Muscle of arm (tissue), 12 donors: ENCODE measurements around the gene ARHGEF6. TPM values are rescaled to one million over a fixed set of nuclear protein-coding genes. Genes with fewer than 3 reads are reported as not detected.

Experiments
- DNase-seq: peaks from one replicate; pipeline ENCODE4 v3.0.0-alpha.2; 2013
- polyA plus RNA-seq, 12 donors: library from polyadenylated mRNA; unstranded; fragments of 120-200 nt; gene quantifications; one replicate each; pipeline ENCODE4 v1.2.1, GENCODE V29; 2013; ENCODE audit not compliant: insufficient read length in 12 of 12

The ARHGEF6 gene
- polyA plus RNA-seq, 12 donors, result 35.4 to 67.4 (median 52.7) TPM; not detected in 1

DNA sequence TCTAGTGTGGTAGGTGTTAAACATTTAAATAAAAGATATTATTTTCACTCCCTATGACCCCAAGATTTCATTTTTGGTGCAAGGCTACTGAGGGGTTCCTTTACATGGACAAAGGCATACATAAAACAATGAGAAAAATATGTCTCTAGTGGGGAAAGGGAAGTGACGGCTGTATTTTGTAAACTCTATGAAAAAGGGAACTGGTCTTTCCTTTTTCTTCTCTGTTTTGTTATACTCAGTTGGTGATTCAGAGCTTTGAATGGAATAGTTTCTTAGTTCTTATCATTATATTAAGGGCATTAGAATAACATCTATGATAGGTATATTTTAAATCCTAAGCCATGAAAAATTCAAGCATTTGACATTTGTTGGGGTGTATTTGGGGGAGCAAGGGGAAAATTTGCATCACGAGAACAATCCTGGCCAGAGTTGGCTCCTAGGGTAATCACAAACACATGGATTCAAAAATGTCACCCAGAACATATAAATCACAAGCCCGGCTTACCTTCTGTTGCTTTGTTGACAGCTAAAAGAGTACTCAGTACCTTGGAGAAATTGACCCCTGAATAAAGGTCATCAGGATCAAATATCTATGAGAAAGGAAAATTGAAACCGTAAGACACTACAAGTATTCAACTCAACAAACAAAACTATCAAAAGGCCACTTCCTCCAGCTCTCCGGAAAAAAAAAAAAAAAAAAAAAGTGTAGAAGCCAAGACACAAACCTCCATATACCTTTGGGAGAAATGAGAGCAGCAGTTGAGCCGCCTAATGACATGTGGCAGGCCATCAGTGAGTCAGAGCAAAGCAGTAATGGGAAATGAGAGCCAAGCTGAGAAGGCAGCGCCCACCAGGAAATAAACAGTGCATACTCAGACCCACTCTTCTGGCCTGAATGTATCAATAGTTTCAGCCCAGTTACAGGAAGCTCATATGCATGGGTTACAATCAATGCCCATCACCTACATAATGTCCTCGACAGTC lies 33.4 kb downstream of the ARHGEF6 start:
- no peak for DNase-seq

DNA sequence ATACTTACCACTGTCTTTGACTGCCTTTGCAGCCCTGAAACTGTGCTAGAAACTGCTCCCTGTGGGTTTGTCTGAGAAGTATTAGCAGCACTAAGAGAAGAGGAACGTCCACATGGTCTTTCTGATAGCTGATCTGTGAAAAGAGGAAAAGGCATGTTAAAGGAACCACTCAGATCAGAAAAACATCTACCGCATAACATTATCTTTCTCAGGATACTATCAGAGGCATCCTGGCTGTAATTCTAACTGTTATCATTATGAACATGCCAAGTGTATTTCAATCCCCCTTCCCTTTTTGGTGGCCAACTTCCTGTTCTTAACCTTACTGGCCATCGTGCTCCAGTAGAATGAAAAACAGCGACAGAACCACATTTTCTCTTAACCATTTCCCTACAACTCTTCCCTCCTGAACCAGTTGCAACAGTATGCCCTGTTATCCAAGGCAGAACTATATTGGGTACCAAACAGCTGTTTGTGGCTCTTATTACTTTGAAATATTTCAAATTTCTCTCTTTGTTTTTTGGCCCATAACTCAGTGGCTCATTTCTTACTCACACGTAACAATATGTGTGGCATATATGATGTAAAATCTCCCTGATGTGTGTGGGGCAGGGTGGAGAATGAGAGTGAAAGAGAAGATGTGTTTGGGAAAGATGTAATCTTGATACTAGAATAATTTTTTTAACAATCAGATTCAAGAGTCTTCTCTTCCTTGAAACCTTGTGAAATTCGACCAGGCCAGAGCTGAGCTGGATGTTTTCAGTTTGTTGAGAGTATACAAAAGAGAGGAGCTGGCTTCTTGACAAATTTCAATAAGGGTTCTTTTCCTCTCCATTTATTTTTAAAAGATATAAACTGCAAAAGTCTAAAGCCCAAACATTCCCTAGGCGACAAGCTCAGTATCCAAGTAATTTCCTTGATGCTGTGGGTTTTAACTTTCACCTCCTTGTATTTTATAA lies 35.2 kb downstream of the ARHGEF6 start:
- DNase-seq, result no peak

DNA sequence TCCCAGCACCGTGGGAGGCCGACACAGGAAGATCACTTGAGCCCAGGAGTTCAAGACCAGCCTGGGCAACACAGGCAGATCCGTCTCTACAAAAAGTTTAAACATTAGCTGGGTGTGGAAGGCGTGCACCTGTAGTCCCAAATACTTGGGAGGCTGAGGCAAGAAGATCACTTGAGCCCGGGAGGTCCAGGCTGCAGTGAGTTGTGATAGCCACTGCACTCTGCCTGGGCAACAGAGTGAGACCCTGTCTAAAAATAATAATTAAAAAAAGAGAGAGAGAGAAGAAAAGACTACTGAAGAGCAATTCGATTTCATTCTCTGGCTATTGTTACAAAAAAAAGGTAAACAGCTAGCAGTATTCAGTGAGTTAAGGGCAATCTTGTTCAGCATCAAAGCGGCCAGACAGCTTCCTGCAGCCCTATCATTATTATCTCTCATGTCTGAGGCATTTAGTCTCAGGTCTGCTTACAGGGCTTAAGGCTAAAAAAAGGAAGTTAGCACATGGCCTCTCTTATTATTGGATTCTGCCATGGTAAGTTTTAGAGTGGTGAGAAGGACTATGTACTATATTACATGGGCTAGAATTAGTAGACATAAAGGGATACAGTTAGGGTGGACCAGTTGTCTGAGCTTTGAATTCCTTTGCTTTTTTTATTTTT lies 37.9 kb downstream of the ARHGEF6 start:
- no peak for DNase-seq

DNA sequence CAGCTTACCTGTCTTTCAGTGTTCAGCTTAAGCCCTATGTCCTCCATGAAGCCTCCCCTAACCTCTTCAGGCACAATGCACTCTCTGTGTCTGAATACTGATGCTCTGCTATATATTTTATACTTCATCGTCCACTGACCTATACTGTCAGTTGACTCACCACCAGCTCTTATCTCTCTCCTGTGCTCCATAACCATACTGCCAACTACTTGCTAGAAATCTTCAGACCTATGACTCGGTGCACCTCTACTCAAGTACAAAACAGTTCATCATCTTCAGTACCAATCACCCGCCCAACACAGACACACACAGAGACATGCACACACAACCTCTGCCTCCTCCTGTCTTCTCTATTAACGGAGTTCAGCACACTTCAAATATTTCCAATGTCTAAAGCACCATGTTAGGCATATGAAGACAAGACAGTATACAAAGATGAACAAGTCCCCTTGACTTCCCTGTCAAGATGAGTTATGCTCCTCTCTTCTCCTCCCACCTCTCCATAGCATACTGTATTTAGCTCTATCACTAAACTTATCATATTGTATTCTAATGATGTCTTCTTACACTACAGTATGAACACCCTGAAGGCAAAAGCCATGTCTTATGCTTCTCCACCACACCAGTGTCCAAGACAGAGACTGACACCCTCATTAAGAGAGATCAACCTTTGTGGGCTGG lies 42.5 kb downstream of the ARHGEF6 start:
- DNase-seq, result no peak

DNA sequence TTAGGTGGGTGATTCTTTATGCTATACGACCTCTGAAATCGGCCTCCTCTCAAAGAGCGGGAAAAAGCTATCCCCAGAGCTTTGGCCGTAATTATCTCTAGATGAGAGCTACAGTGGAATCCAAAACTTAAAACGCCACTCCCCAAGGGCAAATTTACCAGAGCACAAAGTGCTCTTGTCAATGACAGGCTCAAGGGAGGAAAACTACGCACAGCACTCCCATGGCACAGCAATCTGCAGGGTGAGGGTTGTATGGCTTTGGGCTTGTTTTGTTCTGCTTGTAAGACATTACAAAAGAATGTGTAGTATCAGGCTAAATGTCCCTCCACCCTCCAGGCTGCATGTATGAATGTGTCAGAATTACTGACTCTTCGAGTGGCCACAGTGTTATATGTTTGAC lies 44.0 kb downstream of the ARHGEF6 start:
- no peak for DNase-seq

DNA sequence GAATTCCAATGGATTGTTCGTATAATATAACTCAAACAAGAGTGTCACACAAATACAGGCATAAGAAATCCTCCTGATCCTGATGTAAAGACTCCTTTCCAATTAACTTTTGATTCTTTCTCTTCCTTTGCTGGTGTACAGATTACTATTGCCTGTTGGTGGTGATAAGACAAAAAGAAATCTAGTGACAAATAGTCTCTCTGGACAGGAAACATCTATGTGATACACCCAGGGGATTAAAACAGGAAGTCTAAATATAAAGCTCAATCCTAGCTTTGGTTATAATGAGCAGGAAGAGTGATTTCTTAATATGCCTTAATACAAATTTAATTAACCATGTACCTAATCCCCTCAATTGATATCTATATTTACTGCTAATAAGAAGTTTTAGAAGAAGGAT lies 45.1 kb downstream of the ARHGEF6 start:
- no peak for DNase-seq

DNA sequence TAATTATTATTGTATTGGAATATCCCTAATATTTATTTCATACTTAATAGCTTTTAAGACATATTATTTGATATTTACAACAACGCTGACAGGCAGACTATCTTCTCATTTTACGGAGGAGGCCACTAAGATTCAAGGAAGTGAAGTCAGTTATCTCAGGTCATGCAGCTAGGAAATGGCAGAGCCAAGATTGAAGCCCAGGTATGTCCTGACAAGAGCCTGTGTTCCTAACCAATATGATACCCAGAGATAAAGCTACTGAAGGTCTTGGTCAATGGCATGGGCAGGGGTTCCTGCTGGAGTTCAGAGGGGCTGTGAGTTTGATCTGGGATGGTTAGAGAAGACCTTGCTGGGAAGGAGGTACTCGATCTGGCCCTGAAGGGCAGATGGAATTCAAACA lies 47.1 kb downstream of the ARHGEF6 start:
- DNase-seq, result no peak

DNA sequence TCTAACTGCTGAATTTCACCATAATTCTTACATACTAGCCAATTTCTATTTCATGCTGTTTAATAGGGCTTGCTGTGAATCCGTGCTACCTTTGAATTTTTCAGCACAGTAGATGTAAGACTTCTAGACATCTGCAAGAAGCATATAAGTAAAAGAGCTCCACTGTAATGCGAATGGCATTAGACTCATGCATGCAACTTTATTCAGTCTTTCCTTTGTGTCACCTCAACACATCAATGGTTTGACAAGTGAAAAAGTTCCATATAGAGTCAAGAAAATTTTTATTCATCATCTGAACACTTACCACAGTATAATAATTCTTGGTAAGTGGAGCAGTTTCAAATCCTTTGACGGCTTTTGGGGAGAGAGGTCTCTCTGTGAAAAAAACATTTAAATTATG lies 48.9 kb downstream of the ARHGEF6 start:
- no peak for DNase-seq

DNA sequence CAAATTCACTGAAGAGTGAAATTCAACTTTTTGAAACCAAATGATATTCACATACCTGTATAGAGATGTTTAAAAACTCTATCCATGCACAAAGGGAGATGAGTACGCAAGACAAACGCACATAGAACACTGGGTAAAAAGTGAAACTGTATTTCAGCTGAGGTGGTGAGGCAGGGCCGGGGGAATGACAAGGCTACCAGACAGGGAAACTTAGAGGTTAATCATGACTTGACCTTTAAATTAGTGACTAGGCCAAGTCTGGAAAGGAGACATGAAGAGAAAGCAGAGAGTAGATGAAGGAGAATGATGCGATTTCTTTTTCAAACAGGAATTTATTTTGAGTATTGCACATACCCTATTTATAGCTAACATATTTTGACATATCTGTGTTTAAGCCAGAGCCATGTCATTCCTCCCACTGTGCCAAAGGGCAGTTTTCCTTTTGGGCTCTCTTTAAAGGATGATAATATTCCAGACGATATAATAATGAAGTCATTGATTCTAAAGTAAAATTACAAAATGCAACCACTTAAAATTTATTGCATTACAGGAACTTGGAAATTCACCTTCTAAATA lies 49.4 kb downstream of the ARHGEF6 start:
- no peak for DNase-seq

DNA sequence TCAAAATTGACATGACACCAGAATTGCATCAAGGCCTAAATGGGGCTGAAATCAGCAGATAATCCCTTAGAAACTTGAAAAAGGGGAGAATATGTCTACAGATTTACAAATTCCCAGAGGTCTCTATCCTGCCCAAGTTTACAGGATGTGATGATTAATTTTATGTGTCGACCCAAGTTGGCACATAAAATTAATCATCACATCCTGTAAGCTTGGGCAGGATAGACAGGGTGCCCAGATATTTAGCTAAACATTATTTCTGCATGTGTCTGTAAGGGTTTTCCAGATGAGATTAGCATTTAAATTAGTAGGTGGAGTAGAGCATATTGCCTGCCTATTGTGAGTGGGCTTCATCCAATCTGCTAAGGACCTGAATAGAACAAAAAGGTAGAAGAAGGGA lies 52.3 kb downstream of the ARHGEF6 start:
- no peak for DNase-seq

DNA sequence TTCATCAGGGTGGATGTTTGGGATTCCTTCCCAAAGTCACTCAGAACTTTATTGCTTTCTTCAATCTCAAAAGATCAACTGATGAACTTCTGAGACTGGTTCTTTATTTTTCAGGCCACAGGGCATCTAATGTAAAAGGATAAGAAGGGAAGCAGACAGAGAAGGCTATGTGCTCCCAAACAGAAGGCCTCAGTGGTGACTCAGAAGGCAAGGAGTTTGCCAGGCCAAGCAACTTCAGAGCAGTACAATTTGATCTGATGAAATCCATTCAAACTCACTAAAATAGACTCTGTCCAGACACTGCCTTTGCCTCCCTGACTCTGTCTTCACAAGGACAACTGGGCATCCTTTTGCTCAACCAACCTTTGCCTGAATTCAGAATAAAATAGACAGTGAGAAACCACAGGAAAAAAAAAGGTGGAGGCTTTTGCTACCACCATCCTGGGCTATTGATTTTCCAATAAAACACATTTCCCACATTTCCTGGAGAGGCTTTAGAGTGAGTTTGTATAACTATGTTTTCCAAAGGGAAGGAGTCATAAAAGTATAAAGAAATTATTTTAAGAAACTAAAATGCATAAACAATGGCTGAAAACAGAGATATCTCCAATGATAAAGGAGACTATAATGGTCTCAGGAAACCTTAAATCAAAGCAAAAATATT lies 55.2 kb downstream of the ARHGEF6 start:
- DNase-seq, result no peak

DNA sequence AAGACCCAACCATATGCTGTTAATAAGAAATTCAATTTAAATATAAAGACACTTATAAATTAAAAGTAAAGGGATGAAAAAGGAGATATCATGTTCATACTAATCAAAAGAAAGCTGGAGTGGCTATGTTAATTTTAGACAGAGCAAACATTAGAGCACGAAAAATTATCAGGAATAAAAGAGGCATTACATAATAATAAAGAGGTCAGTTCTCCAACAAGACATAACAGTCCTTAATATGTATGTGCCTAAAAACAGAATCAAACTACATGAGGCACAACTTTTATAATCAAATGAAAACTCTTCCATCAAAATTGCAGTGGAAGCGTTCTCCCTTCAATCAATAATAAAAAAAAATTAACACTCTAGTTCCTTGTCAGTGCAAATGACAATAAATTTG lies 62.6 kb downstream of the ARHGEF6 start:
- no peak for DNase-seq

DNA sequence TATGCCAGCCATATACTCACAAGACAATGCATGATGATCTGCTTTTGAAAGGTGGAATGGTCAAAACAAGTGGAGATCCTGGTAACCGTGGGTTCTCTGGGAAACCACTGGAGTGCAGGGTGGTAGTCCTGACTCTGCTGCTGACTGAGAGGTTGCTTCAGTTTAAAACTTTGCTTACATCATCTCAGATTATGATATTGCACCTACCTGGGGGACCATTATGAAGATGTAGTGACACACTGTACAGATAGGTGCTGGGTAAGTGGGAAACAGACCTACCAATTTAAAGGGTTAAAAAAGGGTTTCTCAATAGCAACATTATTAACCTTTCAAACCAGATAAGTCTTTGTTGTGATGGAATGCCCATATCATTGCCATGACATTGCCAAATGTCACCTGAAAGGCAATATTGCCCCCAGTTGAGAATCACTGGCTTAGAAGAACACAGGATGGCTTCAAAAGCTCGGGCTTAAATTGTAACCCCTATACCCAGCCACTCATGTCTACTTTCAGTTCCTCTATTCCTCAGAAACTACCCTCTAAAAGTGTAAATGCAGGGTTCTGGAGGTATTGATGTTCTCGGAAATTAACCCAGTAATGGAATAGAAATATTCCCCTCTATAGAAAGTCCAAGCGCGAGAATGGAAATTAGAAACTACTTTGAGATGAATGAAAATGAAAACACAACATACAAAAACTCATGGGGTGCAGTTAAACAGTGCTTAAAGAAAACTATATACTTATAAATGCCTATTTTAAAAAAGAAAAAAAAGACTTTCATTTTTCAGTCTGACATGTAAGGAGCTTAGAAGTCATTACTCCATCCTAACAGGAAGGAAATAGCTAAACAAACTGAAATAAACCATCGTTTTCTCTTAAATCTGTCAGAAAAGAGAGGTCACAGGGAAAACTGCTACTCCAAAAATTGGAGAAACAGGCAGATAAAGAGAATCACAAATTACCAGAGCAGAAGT lies 65.8 kb downstream of the ARHGEF6 start:
- DNase-seq, result no peak

DNA sequence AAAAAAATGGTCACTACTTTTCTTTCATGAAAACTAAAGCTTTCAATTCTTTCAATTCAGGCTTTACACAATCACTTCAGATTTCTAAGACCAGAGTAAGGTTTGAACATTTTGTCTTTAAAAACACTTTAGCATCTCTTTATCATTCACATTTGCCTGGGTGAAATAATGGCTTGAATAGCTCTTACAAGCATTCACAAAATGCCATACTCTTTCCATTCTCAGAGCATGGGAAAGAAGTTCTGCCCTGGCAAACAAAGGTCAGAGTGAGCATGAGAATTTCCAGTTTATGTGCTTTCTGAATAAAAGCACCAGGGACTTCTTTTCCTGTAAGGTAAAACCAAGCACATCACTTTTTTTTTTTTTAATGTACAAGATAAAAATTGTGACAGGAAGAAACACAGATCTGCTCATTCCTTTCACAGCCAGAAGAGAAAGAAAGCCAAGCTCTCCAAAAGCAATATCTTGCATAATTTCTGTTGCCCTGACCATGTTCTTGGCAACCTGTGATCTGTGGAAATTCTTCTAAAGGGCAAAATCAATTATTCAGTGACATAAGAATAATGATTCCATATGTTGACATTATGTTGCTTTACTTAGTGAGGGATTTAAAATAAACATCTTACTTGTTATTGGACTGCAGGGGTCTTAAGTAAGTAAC lies 68.0 kb downstream of the ARHGEF6 start:
- no peak for DNase-seq

DNA sequence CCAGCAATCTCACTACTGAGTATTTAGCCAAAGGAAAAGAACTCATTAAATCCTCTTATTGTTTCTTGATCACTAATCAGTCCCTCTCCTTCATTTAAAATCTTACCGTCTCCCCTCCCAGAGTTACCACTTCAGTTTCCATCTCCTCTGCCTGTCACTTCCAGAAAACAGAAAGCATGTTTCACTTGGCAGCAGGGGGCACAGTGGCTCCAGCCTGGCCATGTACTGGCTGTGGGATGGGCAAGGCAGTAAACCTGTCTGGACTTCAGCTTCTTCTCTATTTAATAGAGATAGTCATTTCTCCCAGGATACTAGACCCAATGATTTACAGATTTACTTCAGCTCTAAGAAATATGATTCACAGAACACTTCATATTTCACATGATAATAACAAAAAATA lies 69.6 kb downstream of the ARHGEF6 start:
- peak; percentile 10 for DNase-seq

DNA sequence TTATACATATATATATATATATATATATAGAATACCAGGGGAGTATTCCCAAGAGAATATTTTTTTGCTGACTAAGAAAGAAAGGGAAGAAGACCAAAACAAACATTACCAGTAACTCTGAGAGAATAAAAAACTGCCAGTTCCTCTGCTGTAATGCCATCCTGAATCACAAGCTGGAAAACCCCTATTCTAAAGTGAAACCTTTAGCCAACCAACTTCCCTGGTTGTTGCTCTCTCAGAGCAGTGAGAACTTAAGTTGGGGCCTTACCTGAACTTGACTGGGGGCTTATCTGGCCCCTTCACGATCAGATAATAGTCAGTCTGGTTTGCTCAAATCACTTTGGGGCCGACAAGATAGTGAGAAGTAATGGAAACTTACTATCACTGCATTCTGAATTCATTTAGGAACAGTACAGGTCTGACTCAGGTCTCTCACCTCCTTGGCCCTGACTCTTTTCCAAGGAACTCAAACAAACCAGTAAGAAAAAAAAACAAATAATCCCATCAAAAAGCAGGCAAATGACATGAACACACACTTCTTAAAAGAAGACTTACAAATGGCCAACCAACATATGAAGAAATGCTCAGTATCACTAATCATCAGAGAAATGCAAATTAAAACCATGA lies 70.3 kb downstream of the ARHGEF6 start:
- no peak for DNase-seq

DNA sequence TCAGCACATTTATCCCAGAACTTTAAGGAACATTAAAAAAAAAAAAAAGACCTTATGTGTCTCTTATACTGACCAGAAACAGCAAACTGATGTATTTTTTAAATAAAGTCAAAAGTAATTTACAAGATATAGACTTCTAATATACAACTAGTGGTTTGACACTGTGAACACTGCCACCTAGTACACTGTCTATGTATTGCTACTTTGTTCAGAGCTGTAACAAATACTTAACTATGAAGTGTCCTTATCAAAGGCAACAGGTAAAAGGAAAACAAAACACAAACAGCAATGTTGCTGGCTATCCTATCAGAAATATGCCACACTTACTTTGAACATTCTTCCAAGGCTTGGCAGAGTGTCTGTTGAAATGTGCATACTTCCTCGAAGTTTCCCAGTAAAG lies 72.4 kb downstream of the ARHGEF6 start:
- no peak for DNase-seq

DNA sequence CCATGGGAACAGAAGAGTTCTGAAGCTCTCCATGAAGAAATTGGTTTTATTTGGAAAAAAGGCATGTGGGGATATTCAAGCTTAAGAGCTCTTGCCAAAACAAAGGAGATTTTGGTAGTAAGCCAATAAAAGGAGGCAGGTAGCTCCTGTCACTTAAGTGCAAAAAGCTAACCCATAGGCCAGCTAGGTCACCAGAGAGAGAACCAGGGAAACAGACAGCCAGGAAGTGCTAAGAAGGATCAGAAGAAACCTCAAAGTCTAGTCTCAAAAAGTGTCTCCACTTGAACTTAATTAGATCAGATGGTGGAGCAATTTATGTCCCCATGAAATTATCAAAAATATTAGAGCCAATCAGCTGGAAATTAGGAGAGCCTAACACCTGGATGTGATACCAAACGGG lies 83.6 kb downstream of the ARHGEF6 start:
- DNase-seq, result no peak
